HCT116 (cell line): ENCODE results near the gene SPIRE2. TPM values are rescaled to one million over a fixed set of nuclear protein-coding genes. Genes with fewer than 3 reads are reported as not detected.
"Not testable (repeated sequence)": the region's sequence is repeated elsewhere in the genome, so short reads cannot be mapped to it uniquely, and the experiment has no call there.

Source experiments
- ATAC-seq: fragments of 200-7000 bp; cut with Tn5 transposase; 2 replicates; pipeline ENCODE4 v1.9.1; 2020; ENCODE audit warnings: mild to moderate bottlenecking, moderate library complexity
- BruUV-seq: library from RNA; stranded (reverse); fragments of 400-500 nt; replicated peaks from 2 replicates; lab custom pipeline; 2021; lab: Mats Ljungman, UMichigan
- CTCF ChIA-PET: fragments of 300-600 bp; sonication (Branson Sonifier 250); formaldehyde crosslinking; loops from one replicate; lab custom pipeline; 2021; ENCODE audit warnings: antibody characterized with exemption; lab: Charles Lee
- POLR2A ChIA-PET: fragments of 300-600, 350-600 bp; sonication (Branson Sonifier 250); formaldehyde crosslinking; loops from one replicate; lab custom pipeline; 2021; ENCODE audit warnings: antibody characterized with exemption; lab: Charles Lee
- RAD21 ChIA-PET, 2 experiments: fragments of 300-600 bp; sonication (Branson Sonifier 250); formaldehyde crosslinking; loops; one replicate each; lab custom pipeline; 2023; ENCODE audit warnings: low total read pairs in 2 of 2; ENCODE audit not compliant: uncharacterized antibody in 2 of 2, unreplicated experiment in 2 of 2, low non-redundant PET in 1 of 2; lab: Charles Lee
- DNase-seq: peaks from one replicate; pipeline ENCODE4 v3.0.0-alpha.2; 2010; ENCODE audit warnings: low read depth, low spot score
- H2AFZ ChIP-seq: fragments of 200-600 bp; shearing (Covaris generic), sonication (generic); 2 replicates; pipeline ENCODE4 v1.6.1; 2017; ENCODE audit warnings: low read depth, mixed run types, mixed read lengths, antibody characterized with exemption, low read length; ENCODE audit not compliant: poor library complexity, severe bottlenecking
- H3K27ac ChIP-seq: 2 replicates; pipeline ENCODE4 v1.5.1; 2012; ENCODE audit warnings: low read depth, low read length
- H3K27me3 ChIP-seq: fragments of 200-600 bp; sonication (generic); 2 replicates; pipeline ENCODE4 v1.6.1; 2016; ENCODE audit warnings: mixed run types, low read length, mixed read lengths; ENCODE audit not compliant: insufficient read depth
- H3K36me3 ChIP-seq, 2 experiments: fragments of 200-500 bp in 1 of 2; fragments of 200-600 bp in 1 of 2; sonication (Bioruptor generic) in 1 of 2; sonication (generic) in 1 of 2; 2 replicates each; pipeline versions ENCODE4 v1.5.1 to v1.6.1; 2014 to 2016; ENCODE audit warnings: low read length in 2 of 2, inconsistent platforms in 1 of 2, mixed read lengths in 1 of 2, mixed run types in 1 of 2; ENCODE audit not compliant: insufficient read depth in 2 of 2, control insufficient read depth in 1 of 2
- H3K4me1 ChIP-seq, 2 experiments: fragments of 200-600 bp in 1 of 2; sonication (generic) in 1 of 2; 2 replicates each; pipeline versions ENCODE4 v1.5.1 to v1.6.1; 2012 to 2017; ENCODE audit warnings: low read length in 2 of 2, inconsistent platforms in 1 of 2, mild to moderate bottlenecking in 1 of 2, mixed read lengths in 1 of 2, mixed run types in 1 of 2, moderate library complexity in 1 of 2; ENCODE audit not compliant: insufficient read depth in 2 of 2, control insufficient read depth in 1 of 2
- H3K4me2 ChIP-seq: fragments of 200-600 bp; sonication (generic); 2 replicates; pipeline ENCODE4 v1.6.1; 2017; ENCODE audit warnings: mixed run types, low read length, mixed read lengths
- H3K4me3 ChIP-seq, 2 experiments: fragments of 200-600 bp in 1 of 2; sonication (generic) in 1 of 2; replicated peaks in 1 of 2; 2 replicates each; pipeline ENCODE4 v1.5.1; 2011 to 2016; ENCODE audit warnings: low read length in 2 of 2, control low read depth in 1 of 2, low read depth in 1 of 2, mild to moderate bottlenecking in 1 of 2, mixed read lengths in 1 of 2, mixed run types in 1 of 2
- H3K79me2 ChIP-seq: fragments of 200-600 bp; sonication (generic); 2 replicates; pipeline ENCODE4 v1.6.1; 2017; ENCODE audit warnings: mild to moderate bottlenecking, mixed run types, low read length, moderate library complexity, mixed read lengths; ENCODE audit not compliant: insufficient read depth
- H3K9ac ChIP-seq: fragments of 200-600 bp; sonication (generic); 2 replicates; pipeline ENCODE4 v1.6.1; 2016; ENCODE audit warnings: low read length, mixed read lengths
- H3K9me2 ChIP-seq: fragments of 200-600 bp; sonication (generic), shearing (Covaris generic); 2 replicates; pipeline ENCODE4 v1.6.1; 2017; ENCODE audit warnings: mixed run types, mild to moderate bottlenecking, moderate library complexity; ENCODE audit not compliant: insufficient read depth
- H3K9me3 ChIP-seq, 2 experiments: fragments of 200-500 bp in 1 of 2; fragments of 200-600 bp in 1 of 2; sonication (Bioruptor generic) in 1 of 2; sonication (generic) in 1 of 2; 2 replicates each; pipeline ENCODE4 v1.6.1; 2014 to 2017; ENCODE audit warnings: low read length in 2 of 2, mixed read lengths in 2 of 2, inconsistent platforms in 1 of 2, low read depth in 1 of 2, mild to moderate bottlenecking in 1 of 2, mixed run types in 1 of 2, moderate library complexity in 1 of 2; ENCODE audit not compliant: control insufficient read depth in 1 of 2, insufficient read depth in 1 of 2
- H4K20me1 ChIP-seq: fragments of 200-600 bp; sonication (generic), shearing (Covaris generic); 2 replicates; pipeline ENCODE4 v1.6.1; 2017; ENCODE audit warnings: mixed run types, mild to moderate bottlenecking, moderate library complexity; ENCODE audit not compliant: insufficient read depth
- EZH2 ChIP-seq: fragments of 200-600 bp; sonication (generic); IDR thresholded peaks from 2 replicates; pipeline ENCODE4 v1.6.1; 2017; ENCODE audit warnings: antibody characterized with exemption, mixed run types
- intact Hi-C: fragments of 100-400 bp; cut with micrococcal nuclease; formaldehyde crosslinking; loops from 2 replicates; pipeline ENCODE4 v1.10.0; 2022
- total RNA-seq: library from RNA; stranded (reverse); gene quantifications from one replicate; pipeline ENCODE4 v1.2.1, GENCODE V29; 2021; ENCODE audit not compliant: unreplicated experiment
- TF ChIP-seq, protein P1 (sequence below): IDR thresholded peaks from 2 replicates; pipeline ENCODE4 v1.6.1; 2011; ENCODE audit warnings: mild to moderate bottlenecking, low read length, moderate library complexity; ENCODE audit not compliant: insufficient replicate concordance; ENCODE audit errors: extremely low read depth
- TF ChIP-seq, protein P2 (sequence below): IDR thresholded peaks from 2 replicates; pipeline ENCODE4 v1.6.1; 2012

The SPIRE2 gene
- total RNA-seq, 1 experiment from 2014 or later, result 21.2 TPM

DNA sequence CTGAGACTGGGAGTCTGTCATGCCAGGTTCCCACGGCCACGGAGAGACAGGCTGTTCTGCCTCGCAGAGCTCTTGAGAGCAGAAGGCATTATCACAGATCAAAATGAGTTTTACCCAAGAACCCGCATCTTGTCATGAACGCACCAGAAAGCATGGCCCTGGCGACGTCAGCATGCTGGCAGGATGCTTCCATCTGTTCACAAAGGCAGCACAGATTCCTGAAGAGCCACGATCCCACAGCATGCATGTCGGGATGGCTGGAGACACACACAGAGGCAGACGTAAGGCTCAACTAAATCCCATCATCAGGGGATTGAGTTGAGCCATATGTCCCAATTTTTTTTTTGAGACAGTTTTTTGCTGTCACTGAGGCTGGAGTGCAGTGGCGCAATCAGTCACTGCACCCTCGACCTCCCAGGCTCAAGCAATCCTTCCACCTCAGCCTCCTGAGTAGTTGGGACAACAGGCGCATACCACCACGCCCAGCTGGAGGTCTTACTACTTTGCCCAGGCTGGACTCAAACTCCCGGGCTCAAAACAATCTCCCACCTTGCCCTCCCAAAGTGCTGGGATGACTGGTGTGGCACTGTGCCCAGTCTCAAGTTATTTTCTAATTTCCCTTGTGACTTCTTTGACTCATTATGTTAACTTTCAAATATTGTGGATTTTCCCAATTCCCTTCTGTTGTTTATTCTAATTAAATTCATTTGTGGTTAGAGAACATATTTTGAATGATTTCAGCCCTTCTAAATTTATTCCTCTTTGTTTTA is 23.0 kb upstream of the SPIRE2 start (continued):
- TF ChIP-seq, protein P1, sequence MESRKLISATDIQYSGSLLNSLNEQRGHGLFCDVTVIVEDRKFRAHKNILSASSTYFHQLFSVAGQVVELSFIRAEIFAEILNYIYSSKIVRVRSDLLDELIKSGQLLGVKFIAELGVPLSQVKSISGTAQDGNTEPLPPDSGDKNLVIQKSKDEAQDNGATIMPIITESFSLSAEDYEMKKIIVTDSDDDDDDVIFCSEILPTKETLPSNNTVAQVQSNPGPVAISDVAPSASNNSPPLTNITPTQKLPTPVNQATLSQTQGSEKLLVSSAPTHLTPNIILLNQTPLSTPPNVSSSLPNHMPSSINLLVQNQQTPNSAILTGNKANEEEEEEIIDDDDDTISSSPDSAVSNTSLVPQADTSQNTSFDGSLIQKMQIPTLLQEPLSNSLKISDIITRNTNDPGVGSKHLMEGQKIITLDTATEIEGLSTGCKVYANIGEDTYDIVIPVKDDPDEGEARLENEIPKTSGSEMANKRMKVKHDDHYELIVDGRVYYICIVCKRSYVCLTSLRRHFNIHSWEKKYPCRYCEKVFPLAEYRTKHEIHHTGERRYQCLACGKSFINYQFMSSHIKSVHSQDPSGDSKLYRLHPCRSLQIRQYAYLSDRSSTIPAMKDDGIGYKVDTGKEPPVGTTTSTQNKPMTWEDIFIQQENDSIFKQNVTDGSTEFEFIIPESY, result no peak
- TF ChIP-seq, protein P2, sequence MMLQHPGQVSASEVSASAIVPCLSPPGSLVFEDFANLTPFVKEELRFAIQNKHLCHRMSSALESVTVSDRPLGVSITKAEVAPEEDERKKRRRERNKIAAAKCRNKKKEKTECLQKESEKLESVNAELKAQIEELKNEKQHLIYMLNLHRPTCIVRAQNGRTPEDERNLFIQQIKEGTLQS, result no peak
- no peak for TF ChIP-seq EZH2

DNA sequence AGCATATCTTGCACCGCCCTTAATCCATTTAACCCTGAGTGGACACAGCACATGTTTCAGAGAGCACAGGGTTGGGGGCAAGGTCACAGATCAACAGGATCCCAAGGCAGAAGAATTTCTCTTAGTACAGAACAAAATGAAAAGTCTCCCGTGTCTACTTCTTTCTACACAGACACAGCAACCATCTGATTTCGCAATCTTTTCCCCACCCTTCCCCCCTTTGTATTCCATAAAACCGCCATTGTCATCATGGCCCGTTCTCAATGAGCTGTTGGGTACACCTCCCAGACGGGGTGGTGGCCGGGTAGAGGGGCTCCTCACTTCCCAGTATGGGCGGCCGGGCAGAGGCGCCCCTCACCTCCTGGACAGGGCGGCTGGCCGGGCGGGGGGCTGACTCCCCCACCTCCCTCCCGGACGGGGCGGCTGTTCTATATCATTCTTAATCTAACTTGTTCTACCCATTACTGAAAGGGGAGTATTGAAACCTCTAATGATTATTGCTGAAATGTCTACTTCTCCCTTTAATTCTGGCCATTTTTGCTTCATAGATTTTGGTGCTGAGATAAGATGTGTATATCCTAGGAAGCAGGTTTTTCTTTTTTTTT is 21.6 kb upstream of the SPIRE2 start:
- H3K4me1 ChIP-seq, BruUV-seq, DNase-seq, RAD21 ChIA-PET, CTCF ChIA-PET, H3K4me2 ChIP-seq, H3K9me3 ChIP-seq, intact Hi-C loops, POLR2A ChIA-PET, H3K9ac ChIP-seq, ATAC-seq, H3K4me3 ChIP-seq, H3K9me2 ChIP-seq, H2AFZ ChIP-seq, H3K27ac ChIP-seq, H3K27me3 ChIP-seq: not testable (repeated sequence)
- H3K79me2 ChIP-seq, result peaks cover 86% of the 10 kb centered on the region
- peaks cover 12% of the 10 kb centered on the region; the same call in 1 of the 2 replicates for H4K20me1 ChIP-seq
- peaks cover 55 to 67% of the 10 kb centered on the region in 2 experiments for H3K36me3 ChIP-seq
